H9 (cell line): ENCODE data around the gene SIL1. TPM values are rescaled to one million over a fixed set of nuclear protein-coding genes. Genes with fewer than 3 reads are reported as not detected.

ENCODE experiments used
- DNase-seq: peaks from one replicate; pipeline ENCODE4 v3.0.0-alpha.2; 2017
- H2AFZ ChIP-seq: one replicate; pipeline ENCODE4 v1.6.1; 2013; ENCODE audit warnings: mild to moderate bottlenecking, low read length, control low read depth, moderate library complexity
- H2AK5ac ChIP-seq: 2 replicates; pipeline ENCODE4 v1.6.1; 2013; ENCODE audit warnings: low read length, control low read depth, mixed read lengths; ENCODE audit not compliant: insufficient read length
- H2BK120ac ChIP-seq: one replicate; pipeline ENCODE4 v1.6.1; 2013; ENCODE audit warnings: low read depth, mild to moderate bottlenecking, low read length, control low read depth, inconsistent platforms; ENCODE audit not compliant: poor library complexity, severe bottlenecking
- H2BK12ac ChIP-seq: 2 replicates; pipeline ENCODE4 v1.6.1; 2013; ENCODE audit warnings: low read length, control low read depth, mixed read lengths, low read depth; ENCODE audit not compliant: insufficient read length
- H2BK15ac ChIP-seq: 2 replicates; pipeline ENCODE4 v1.6.1; 2013; ENCODE audit warnings: low read depth, low read length, control low read depth
- H2BK20ac ChIP-seq: one replicate; pipeline ENCODE4 v1.6.1; 2013; ENCODE audit warnings: low read depth, mild to moderate bottlenecking, low read length, control low read depth, inconsistent platforms; ENCODE audit not compliant: poor library complexity, severe bottlenecking
- H2BK5ac ChIP-seq: 2 replicates; pipeline ENCODE4 v1.6.1; 2013; ENCODE audit warnings: low read length, control low read depth, mixed read lengths; ENCODE audit not compliant: insufficient read length
- H3K14ac ChIP-seq: 2 replicates; pipeline ENCODE4 v1.6.1; 2013; ENCODE audit warnings: low read length, control low read depth; ENCODE audit not compliant: insufficient read depth
- H3K18ac ChIP-seq: 2 replicates; pipeline ENCODE4 v1.6.1; 2013; ENCODE audit warnings: low read depth, mild to moderate bottlenecking, mixed read lengths, low read length, control low read depth; ENCODE audit not compliant: insufficient read length
- H3K23ac ChIP-seq: 2 replicates; pipeline ENCODE4 v1.6.1; 2013; ENCODE audit warnings: low read length, control low read depth, mixed read lengths, low read depth; ENCODE audit not compliant: insufficient read length
- H3K23me2 ChIP-seq: 2 replicates; pipeline ENCODE4 v1.6.1; 2013; ENCODE audit warnings: low read depth, mild to moderate bottlenecking, mixed read lengths, low read length, control low read depth; ENCODE audit not compliant: insufficient read length, poor library complexity, severe bottlenecking
- H3K27ac ChIP-seq: 2 replicates; pipeline ENCODE4 v1.5.1; 2013; ENCODE audit warnings: low read length, control low read depth, mixed read lengths, low read depth; ENCODE audit not compliant: insufficient read length
- H3K27me3 ChIP-seq: 2 replicates; pipeline ENCODE4 v1.6.1; 2013; ENCODE audit warnings: low read length, control low read depth, inconsistent platforms; ENCODE audit not compliant: insufficient read depth
- H3K4ac ChIP-seq: 2 replicates; pipeline ENCODE4 v1.6.1; 2013; ENCODE audit warnings: low read depth, mild to moderate bottlenecking, control low read depth, inconsistent platforms, low read length, moderate library complexity
- H3K4me1 ChIP-seq: 2 replicates; pipeline ENCODE4 v1.6.1; 2013; ENCODE audit warnings: low read length, control low read depth, inconsistent platforms; ENCODE audit not compliant: insufficient read depth
- H3K4me2 ChIP-seq: 2 replicates; pipeline ENCODE4 v1.6.1; 2013; ENCODE audit warnings: low read length, control low read depth, mixed read lengths; ENCODE audit not compliant: insufficient read length, insufficient read depth
- H3K56ac ChIP-seq: 2 replicates; pipeline ENCODE4 v1.6.1; 2013; ENCODE audit warnings: low read depth, mild to moderate bottlenecking, mixed read lengths, low read length, control low read depth; ENCODE audit not compliant: insufficient read length
- H3K79me1 ChIP-seq: 2 replicates; pipeline ENCODE4 v1.6.1; 2013; ENCODE audit warnings: low read depth, mild to moderate bottlenecking, moderate library complexity, low read length, control low read depth, inconsistent platforms; ENCODE audit not compliant: insufficient read depth, poor library complexity, severe bottlenecking
- H3K79me2 ChIP-seq: 2 replicates; pipeline ENCODE4 v1.6.1; 2013; ENCODE audit warnings: low read length, control low read depth, inconsistent platforms; ENCODE audit not compliant: insufficient read depth
- H3K9ac ChIP-seq: 2 replicates; pipeline ENCODE4 v1.6.1; 2013; ENCODE audit warnings: low read length, control low read depth, mixed read lengths; ENCODE audit not compliant: insufficient read length; ENCODE audit errors: extremely low read depth
- H3K9me3 ChIP-seq: one replicate; pipeline ENCODE4 v1.6.1; 2013; ENCODE audit warnings: low read depth, low read length, inconsistent platforms; ENCODE audit not compliant: control insufficient read depth
- H3T11ph ChIP-seq: one replicate; pipeline ENCODE4 v1.6.1; 2013; ENCODE audit warnings: mild to moderate bottlenecking, low read length, control low read depth, inconsistent platforms
- H4K20me1 ChIP-seq: one replicate; pipeline ENCODE4 v1.6.1; 2013; ENCODE audit not compliant: control insufficient read depth, insufficient read length, insufficient read depth
- H4K5ac ChIP-seq: 2 replicates; pipeline ENCODE4 v1.6.1; 2013; ENCODE audit warnings: low read depth, mild to moderate bottlenecking, mixed read lengths, low read length, control low read depth; ENCODE audit not compliant: insufficient read length
- H4K8ac ChIP-seq: replicated peaks from 2 replicates; pipeline ENCODE4 v1.6.1; 2013; ENCODE audit warnings: low read length, control low read depth, mixed read lengths, low read depth; ENCODE audit not compliant: insufficient read length
- H4K91ac ChIP-seq: 2 replicates; pipeline ENCODE4 v1.6.1; 2013; ENCODE audit warnings: low read depth, mild to moderate bottlenecking, moderate library complexity, mixed read lengths, low read length, control low read depth; ENCODE audit not compliant: insufficient read length
- H3K27ac Mint-ChIP-seq, 3 experiments: 2 replicates in 2 of 3; 3 replicates in 1 of 3; pipeline ENCODE4 v1.8.0; 2020 to 2021; ENCODE audit warnings: mixed read lengths in 3 of 3, mild to moderate bottlenecking in 1 of 3, moderate library complexity in 1 of 3
- H3K27me3 Mint-ChIP-seq: 2 replicates; pipeline ENCODE4 v1.8.0; 2021; ENCODE audit warnings: low read depth, mild to moderate bottlenecking, moderate library complexity, mixed read lengths
- H3K36me3 Mint-ChIP-seq, 3 experiments: 2 replicates in 2 of 3; 3 replicates in 1 of 3; pipeline ENCODE4 v1.8.0; 2020 to 2021; ENCODE audit warnings: low read depth in 3 of 3, mixed read lengths in 3 of 3; ENCODE audit not compliant: insufficient read depth in 1 of 3
- H3K4me1 Mint-ChIP-seq, 2 experiments: 2 replicates each; pipeline ENCODE4 v1.8.0; 2020; ENCODE audit warnings: mixed read lengths in 2 of 2
- H3K4me3 Mint-ChIP-seq, 2 experiments: 2 replicates in 1 of 2; 3 replicates in 1 of 2; pipeline ENCODE4 v1.8.0; 2020 to 2021; ENCODE audit warnings: mild to moderate bottlenecking in 2 of 2, mixed read lengths in 2 of 2, moderate library complexity in 1 of 2
- H3K9me3 Mint-ChIP-seq, 2 experiments: 2 replicates in 1 of 2; 3 replicates in 1 of 2; pipeline ENCODE4 v1.8.0; 2020; ENCODE audit warnings: mild to moderate bottlenecking in 2 of 2, mixed read lengths in 2 of 2, moderate library complexity in 1 of 2
- CTCF ChIP-seq: fragments of 200-600 bp; sonication (generic); conservative IDR thresholded peaks from 3 replicates; pipeline ENCODE4 v1.8.0; 2021; ENCODE audit warnings: antibody characterized with exemption, mild to moderate bottlenecking
- WGBS: extraction: QIAGEN DNeasy Blood & Tissue Kit; methylation state at CpG from one replicate; pipeline ENCODE4 v1.1.7; 2013; ENCODE audit warnings: missing lambda C conversion rate, low lambda C conversion rate, mixed read lengths; ENCODE audit not compliant: insufficient read length; ENCODE audit errors: extremely low coverage; 5-methylcytosine and 5-hydroxymethylcytosine counted together
- total RNA-seq: library from RNA; stranded (reverse); gene quantifications from 2 replicates; pipeline ENCODE4 v1.2.1, GENCODE V29; 2021

The SIL1 gene
- total RNA-seq, 1 experiment from 2014 or later, result 10.6 TPM

GRCh38 chr5:139182528-139183296 is 15.5 kb downstream of the SIL1 start:
- H3K23ac ChIP-seq, result no peak overlapping the region
- H3K27ac ChIP-seq, result no peak overlapping the region
- no peaks in the 10 kb centered on the region for H3K27me3 ChIP-seq
- no peak overlapping the region for H3K4ac ChIP-seq
- no peak overlapping the region for H2BK5ac ChIP-seq
- no peaks in the 10 kb centered on the region for H3K79me2 ChIP-seq
- H2AFZ ChIP-seq, result no peak overlapping the region
- Mint-ChIP-seq H3K9me3 (no peaks in the 10 kb centered on the region), H3K27ac (no peak overlapping the region), H3K36me3 (0 out of 7 replicates have a peak, but pooled peaks cover 0 to 2% (median 0%) of the 10 kb centered on the region in 3 experiments), H3K4me1 (peaks cover 13 to 23% of the 10 kb centered on the region in 2 experiments), H3K4me3 (no peak overlapping the region), H3K27me3 (no peaks in the 10 kb centered on the region)
- H3K9ac ChIP-seq, result no peak overlapping the region
- no peaks in the 10 kb centered on the region for H3K4me1 ChIP-seq
- DNase-seq, result no peak
- no peak overlapping the region for H2BK15ac ChIP-seq
- no peak overlapping the region for H4K91ac ChIP-seq
- H2AK5ac ChIP-seq, result no peak overlapping the region
- H3K79me1 ChIP-seq, result no peaks in the 10 kb centered on the region
- H3K56ac ChIP-seq, result no peak overlapping the region
- H3K23me2 ChIP-seq, result no peaks in the 10 kb centered on the region
- H3T11ph ChIP-seq, result no peak overlapping the region
- H4K8ac ChIP-seq, result no peak overlapping the region
- TF ChIP-seq CTCF, result no peak
- H3K14ac ChIP-seq, result no peak overlapping the region
- no peak overlapping the region for H4K5ac ChIP-seq
- no peak overlapping the region for H2BK120ac ChIP-seq
- no peak overlapping the region for H3K18ac ChIP-seq
- H3K9me3 ChIP-seq, result no peaks in the 10 kb centered on the region
- no peaks in the 10 kb centered on the region for H4K20me1 ChIP-seq
- no CpG with 5 or more reads among the region's 4 CpGs for WGBS
- H2BK20ac ChIP-seq, result no peak overlapping the region
- no peak overlapping the region for H2BK12ac ChIP-seq
- no peak overlapping the region for H3K4me2 ChIP-seq
